ENCODE measurements around the gene GALNT2. TPM values are rescaled to one million over a fixed set of nuclear protein-coding genes. Genes with fewer than 3 reads are reported as not detected.

Gene GALNT2
- total RNA-seq, 1 donor from 2014 or later = 66.3 TPM

DNA sequence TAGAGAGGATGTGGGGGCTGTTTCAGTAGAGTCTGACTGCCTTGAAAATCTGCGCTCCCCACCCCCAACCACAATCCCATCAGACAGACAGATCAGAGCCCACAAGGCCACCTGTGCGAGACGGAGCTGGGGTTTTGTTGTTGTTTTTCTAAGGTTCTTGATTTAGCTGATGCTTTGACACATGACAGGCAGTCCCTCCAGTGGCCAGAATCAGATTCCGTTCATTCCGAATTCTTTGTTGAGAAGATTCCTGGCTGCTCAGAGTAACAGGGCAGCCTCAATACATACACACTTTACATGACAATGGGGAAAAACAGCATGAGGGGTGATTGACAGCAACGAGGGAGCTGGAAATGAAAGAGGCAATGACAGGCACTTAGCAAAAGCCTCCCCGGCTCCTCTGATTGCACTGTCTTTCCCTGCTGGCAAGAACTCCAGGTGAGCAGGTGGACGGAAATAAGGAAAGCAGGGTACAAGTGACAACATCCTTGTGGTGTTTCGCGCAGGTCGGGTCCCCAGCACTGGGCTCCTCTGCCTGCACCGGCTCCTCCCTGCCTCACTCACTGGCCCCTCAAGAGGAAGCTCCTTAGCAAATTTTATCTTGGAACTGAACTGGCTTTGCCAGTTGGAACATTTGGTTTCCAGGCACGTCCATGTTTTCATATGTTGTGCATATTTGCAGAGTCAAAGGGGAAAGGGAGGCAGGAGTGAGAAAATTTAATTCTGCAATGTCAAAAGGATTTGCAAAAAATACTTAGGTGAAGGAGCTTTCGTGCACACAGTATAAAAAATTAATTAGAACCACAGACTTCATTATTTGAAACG is 210.4 kb downstream of the GALNT2 start:
- peaks cover 7% of the 10 kb centered on the region for H3K4me1 Mint-ChIP-seq (ENCODE audit: unreplicated experiment)
- H3K4me3 Mint-ChIP-seq = no peak overlapping the region
- no peaks in the 10 kb centered on the region for H3K27me3 Mint-ChIP-seq
- peaks cover 5% of the 10 kb centered on the region for H3K36me3 Mint-ChIP-seq
- no peak for DNase-seq (ENCODE audit: extremely low spot score, unreplicated experiment)
- H3K27ac Mint-ChIP-seq = no peak overlapping the region
- TF ChIP-seq, protein P1, sequence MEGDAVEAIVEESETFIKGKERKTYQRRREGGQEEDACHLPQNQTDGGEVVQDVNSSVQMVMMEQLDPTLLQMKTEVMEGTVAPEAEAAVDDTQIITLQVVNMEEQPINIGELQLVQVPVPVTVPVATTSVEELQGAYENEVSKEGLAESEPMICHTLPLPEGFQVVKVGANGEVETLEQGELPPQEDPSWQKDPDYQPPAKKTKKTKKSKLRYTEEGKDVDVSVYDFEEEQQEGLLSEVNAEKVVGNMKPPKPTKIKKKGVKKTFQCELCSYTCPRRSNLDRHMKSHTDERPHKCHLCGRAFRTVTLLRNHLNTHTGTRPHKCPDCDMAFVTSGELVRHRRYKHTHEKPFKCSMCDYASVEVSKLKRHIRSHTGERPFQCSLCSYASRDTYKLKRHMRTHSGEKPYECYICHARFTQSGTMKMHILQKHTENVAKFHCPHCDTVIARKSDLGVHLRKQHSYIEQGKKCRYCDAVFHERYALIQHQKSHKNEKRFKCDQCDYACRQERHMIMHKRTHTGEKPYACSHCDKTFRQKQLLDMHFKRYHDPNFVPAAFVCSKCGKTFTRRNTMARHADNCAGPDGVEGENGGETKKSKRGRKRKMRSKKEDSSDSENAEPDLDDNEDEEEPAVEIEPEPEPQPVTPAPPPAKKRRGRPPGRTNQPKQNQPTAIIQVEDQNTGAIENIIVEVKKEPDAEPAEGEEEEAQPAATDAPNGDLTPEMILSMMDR (conservative IDR thresholded peaks at IDR 0.05) = peak; percentile 61
- H3K9me3 Mint-ChIP-seq = no peaks in the 10 kb centered on the region

GRCh38 chr1:230278376-230278775 is 211.3 kb downstream of the GALNT2 start:
- Mint-ChIP-seq H3K27ac (no peak overlapping the region), H3K36me3 (peaks cover 5% of the 10 kb centered on the region), H3K9me3 (no peaks in the 10 kb centered on the region), H3K4me1 (ENCODE audit: unreplicated experiment) (peaks cover 7% of the 10 kb centered on the region), H3K4me3 (no peak overlapping the region), H3K27me3 (no peaks in the 10 kb centered on the region)
- DNase-seq (ENCODE audit: extremely low spot score, unreplicated experiment) = no peak
- TF ChIP-seq, protein P1 (conservative IDR thresholded peaks at IDR 0.05) = no peak

DNA sequence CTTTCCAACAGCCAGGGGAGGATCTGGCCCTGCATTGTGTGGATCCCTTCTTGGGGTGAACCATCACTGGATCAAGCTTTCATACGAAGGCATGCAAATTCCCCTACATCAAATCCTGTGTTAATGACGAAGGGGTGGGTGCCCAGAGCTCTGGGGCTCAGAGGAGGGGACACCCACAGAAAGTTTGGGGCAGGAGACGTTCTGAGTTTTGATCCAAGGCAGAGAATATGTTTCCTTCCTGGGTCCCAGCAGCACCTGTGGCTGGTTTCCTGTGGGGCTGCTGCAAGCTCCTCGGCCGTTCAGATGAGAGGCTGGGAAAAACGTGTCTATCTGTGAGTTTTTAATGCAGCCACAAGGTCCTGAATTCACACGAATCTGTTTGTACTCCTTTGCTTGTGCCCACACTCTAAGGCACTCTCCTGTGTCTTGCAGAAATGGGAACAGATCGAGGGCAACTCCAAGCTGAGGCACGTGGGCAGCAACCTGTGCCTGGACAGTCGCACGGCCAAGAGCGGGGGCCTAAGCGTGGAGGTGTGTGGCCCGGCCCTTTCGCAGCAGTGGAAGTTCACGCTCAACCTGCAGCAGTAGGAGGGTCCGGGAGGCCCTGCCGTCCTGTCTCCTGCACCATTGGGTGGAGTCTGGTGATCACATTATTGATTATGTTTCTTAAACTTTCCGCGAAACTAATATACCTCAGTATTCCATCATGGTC is 212.0 kb downstream of the GALNT2 start:
- H3K4me1 Mint-ChIP-seq (ENCODE audit: unreplicated experiment) = peaks cover 7% of the 10 kb centered on the region
- H3K4me3 Mint-ChIP-seq = no peak overlapping the region
- no peak for DNase-seq (ENCODE audit: extremely low spot score, unreplicated experiment)
- H3K9me3 Mint-ChIP-seq = no peaks in the 10 kb centered on the region
- H3K36me3 Mint-ChIP-seq = peaks cover 5% of the 10 kb centered on the region
- TF ChIP-seq, protein P1 (conservative IDR thresholded peaks at IDR 0.05) = no peak
- H3K27ac Mint-ChIP-seq = no peak overlapping the region
- no peaks in the 10 kb centered on the region for H3K27me3 Mint-ChIP-seq

GRCh38 chr1:230279583-230279945 is 212.5 kb downstream of the GALNT2 start:
- DNase-seq (ENCODE audit: extremely low spot score, unreplicated experiment) = no peak
- peaks cover 7% of the 10 kb centered on the region for H3K4me1 Mint-ChIP-seq (ENCODE audit: unreplicated experiment)
- H3K27me3 Mint-ChIP-seq = no peaks in the 10 kb centered on the region
- TF ChIP-seq, protein P1 (conservative IDR thresholded peaks at IDR 0.05) = no peak
- H3K27ac Mint-ChIP-seq = no peak overlapping the region
- peaks cover 5% of the 10 kb centered on the region for H3K36me3 Mint-ChIP-seq
- H3K9me3 Mint-ChIP-seq = no peaks in the 10 kb centered on the region
- H3K4me3 Mint-ChIP-seq = no peak overlapping the region

DNA sequence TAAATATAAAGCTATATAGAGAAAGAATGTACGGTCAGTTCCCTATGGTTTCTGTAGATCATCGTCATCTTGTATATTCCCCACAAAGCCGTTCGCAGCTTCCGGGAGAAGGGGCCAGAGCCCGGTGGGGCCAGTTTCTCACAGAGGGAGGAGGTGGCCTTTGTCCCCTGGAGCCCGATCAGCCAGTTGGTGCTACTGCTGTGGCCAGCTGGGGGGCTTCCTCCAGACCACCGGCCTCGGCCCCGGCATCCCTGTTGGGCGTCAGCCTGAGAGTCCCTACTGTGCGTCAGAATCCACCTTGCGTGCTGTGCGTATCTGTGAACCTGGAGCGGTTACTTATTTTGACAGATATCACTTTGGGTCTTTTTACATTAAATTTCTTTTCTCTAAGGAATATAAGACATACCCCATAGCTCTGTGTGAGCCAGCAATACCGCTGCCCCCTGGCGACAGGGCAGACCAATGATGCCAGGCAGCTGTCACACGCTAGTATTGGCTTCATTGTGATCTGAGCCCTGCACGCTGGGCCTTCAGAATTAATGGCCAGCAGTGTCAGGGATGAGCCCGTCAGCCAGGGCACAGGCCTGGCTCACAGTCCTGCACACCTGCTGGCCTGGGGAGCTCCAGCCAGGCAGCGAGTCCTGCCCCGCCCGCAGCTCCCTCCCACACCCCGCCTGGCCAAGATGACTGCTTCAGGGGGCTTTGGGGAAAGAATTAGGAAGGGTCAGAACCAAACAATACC is 213.2 kb downstream of the GALNT2 start:
- H3K4me3 Mint-ChIP-seq = no peak overlapping the region
- no peaks in the 10 kb centered on the region for H3K27me3 Mint-ChIP-seq
- peaks cover 5% of the 10 kb centered on the region for H3K36me3 Mint-ChIP-seq
- H3K9me3 Mint-ChIP-seq = no peaks in the 10 kb centered on the region
- DNase-seq (ENCODE audit: extremely low spot score, unreplicated experiment) = no peak
- H3K27ac Mint-ChIP-seq = no peak overlapping the region
- peaks cover 7% of the 10 kb centered on the region for H3K4me1 Mint-ChIP-seq (ENCODE audit: unreplicated experiment)
- TF ChIP-seq, protein P1 (conservative IDR thresholded peaks at IDR 0.05) = no peak

All from type B pancreatic cell (in vitro differentiated cells).